Muscle layer of duodenum (tissue), 2 donors: ENCODE measurements around the gene PEX3.

ENCODE experiments used
- H3K27ac ChIP-seq: one replicate; pipeline ENCODE4 v1.7.0; 2013; ENCODE audit warnings: mild to moderate bottlenecking, low read length
- H3K27me3 ChIP-seq: one replicate; pipeline ENCODE4 v1.7.0; 2013; ENCODE audit warnings: low read depth, mild to moderate bottlenecking, control low read depth, low read length
- H3K36me3 ChIP-seq, 2 donors: one replicate each; pipeline ENCODE4 v1.7.0; 2013; ENCODE audit warnings: low read length in 2 of 2, control low read depth in 1 of 2, mild to moderate bottlenecking in 1 of 2; ENCODE audit not compliant: insufficient read depth in 2 of 2, control insufficient read depth in 1 of 2
- H3K4me1 ChIP-seq, 2 donors: one replicate each; pipeline ENCODE4 v1.7.0; 2013; ENCODE audit warnings: low read length in 2 of 2, mild to moderate bottlenecking in 2 of 2, control low read depth in 1 of 2, moderate library complexity in 1 of 2; ENCODE audit not compliant: insufficient read depth in 2 of 2, control insufficient read depth in 1 of 2
- H3K4me3 ChIP-seq, 2 donors: one replicate each; pipeline ENCODE4 v1.7.0; 2013; ENCODE audit warnings: low read length in 2 of 2, low read depth in 1 of 2, mild to moderate bottlenecking in 1 of 2
- H3K9me3 ChIP-seq, 2 donors: one replicate each; pipeline ENCODE4 v1.7.0; 2013; ENCODE audit warnings: low read length in 2 of 2, control low read depth in 1 of 2, mild to moderate bottlenecking in 1 of 2; ENCODE audit not compliant: control insufficient read depth in 1 of 2
- donor health status: healthy.

Gene PEX3

DNA sequence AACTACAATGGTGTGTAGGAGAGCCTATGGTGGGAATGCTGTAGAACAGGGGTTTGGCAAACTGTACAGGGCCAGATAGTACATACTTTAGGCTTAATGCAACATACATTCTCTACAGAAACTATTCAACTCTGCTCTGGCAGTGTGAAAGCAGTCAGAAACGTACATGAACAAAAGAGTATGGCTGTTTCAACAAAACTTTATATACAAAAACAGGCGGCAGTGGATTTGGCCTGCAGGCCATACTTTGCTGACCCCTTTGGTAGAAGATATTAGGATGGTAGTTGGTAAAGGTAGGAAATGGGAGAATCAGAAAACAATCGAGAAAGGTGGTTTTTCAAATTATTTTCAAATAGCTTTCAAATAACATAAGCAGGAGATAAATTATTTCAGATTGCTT is 36.1 kb downstream of the PEX3 start:
- no peak overlapping the region for H3K27ac ChIP-seq
- no peaks in the 10 kb centered on the region for H3K27me3 ChIP-seq

DNA sequence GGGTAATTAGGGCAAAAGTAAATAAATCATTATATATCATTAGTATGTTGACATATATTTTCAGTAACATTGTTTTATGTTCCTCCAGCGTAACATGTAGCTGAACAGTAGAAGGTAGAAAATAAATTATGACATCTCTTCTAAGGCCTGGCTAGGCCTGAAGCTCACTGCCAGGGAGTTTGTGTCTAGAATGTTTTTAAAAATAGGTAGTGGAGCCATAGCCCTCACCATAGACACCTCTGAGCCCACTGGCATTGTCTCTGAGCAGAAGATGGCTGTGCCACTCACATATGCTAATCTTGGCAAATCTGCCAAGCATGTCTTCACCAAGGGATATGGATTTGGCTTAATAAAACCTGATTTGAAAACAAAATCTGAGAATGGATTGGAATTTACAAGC is 39.6 kb downstream of the PEX3 start:
- Histone ChIP-seq H3K27ac (no peak overlapping the region), H3K4me1 (no peaks in the 10 kb centered on the region), H3K4me3 (no peak overlapping the region), H3K27me3 (no peaks in the 10 kb centered on the region), H3K9me3 (no peaks in the 10 kb centered on the region), H3K36me3 (peaks cover 10 to 21% of the 10 kb centered on the region in 2 donors)

More for the DNA sequence above, 36.1 kb downstream of the PEX3 start:
- H3K36me3 ChIP-seq = peaks cover 0 to 3% of the 10 kb centered on the region in 2 donors
- no peaks in the 10 kb centered on the region for H3K9me3 ChIP-seq
- no peaks in the 10 kb centered on the region for H3K4me1 ChIP-seq
- no peak overlapping the region for H3K4me3 ChIP-seq

DNA sequence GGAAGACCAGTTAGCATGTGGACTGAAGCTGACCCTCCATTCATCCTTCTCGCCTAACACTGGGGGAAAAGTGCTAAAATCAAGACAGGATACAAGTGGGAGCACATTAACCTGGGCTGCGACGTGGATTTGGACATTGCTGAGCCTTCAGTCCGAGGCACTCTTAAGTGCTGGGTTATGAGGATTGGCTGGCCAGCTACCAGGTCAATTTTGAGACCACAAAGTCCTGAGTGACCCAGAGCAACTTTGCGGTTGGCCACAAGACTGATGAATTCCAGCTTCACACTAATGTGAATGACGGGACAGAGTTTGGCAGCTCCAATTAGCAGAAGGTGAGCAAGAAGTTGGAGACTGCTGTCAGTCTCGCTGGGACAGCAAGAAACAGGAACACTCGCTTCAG is 40.2 kb downstream of the PEX3 start:
- H3K4me1 ChIP-seq = no peaks in the 10 kb centered on the region
- no peak overlapping the region for H3K4me3 ChIP-seq
- H3K36me3 ChIP-seq = peaks cover 16 to 26% of the 10 kb centered on the region in 2 donors
- no peaks in the 10 kb centered on the region for H3K9me3 ChIP-seq
- no peak overlapping the region for H3K27ac ChIP-seq
- H3K27me3 ChIP-seq = no peaks in the 10 kb centered on the region

DNA sequence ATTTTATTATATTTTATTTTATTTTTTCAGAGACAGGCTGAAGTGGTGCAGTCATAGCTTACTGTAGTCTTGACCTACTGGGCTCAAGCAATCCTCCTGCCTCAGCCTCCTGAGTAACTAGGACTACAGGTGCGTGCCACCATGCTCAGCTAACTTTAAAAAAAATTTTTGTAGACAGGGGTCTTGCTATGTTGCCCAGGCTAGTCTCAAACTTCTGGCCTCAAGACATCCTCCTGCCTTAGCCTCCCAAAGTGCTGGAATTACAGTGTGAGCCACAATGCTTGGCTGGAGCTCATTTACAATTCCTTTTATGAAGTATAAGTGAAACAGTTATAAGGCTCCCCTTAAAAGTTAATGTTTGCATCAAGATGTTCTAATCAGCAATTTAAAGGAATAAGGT is 46.4 kb downstream of the PEX3 start:
- Histone ChIP-seq H3K9me3 (no peaks in the 10 kb centered on the region), H3K27me3 (no peaks in the 10 kb centered on the region), H3K4me1 (no peaks in the 10 kb centered on the region), H3K4me3 (no peak overlapping the region), H3K27ac (no peak overlapping the region), H3K36me3 (peaks cover 40 to 61% of the 10 kb centered on the region in 2 donors)

DNA sequence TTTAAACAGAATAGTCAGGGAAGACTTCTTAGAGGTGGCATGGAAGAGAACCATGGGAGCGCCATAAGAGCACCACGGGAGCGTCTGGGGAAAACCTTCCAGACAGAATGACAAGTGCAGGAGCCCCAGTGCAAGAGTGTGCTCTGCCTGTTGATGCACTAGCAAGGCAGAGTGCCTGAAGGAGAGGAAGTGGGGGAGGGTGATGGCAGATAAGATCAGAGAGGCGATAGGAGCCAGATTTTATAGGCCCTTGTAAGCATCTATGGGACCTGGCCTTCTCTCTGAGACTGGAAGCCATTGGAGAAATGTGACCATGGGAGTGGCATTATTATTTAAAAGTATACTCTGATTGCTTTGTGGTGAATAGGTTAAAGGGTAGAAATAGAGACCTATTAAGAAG is 47.8 kb downstream of the PEX3 start:
- Histone ChIP-seq H3K27ac (no peak overlapping the region), H3K36me3 (peaks cover 44 to 63% of the 10 kb centered on the region in 2 donors), H3K4me1 (no peaks in the 10 kb centered on the region), H3K27me3 (no peaks in the 10 kb centered on the region), H3K4me3 (no peak overlapping the region), H3K9me3 (no peaks in the 10 kb centered on the region)

DNA sequence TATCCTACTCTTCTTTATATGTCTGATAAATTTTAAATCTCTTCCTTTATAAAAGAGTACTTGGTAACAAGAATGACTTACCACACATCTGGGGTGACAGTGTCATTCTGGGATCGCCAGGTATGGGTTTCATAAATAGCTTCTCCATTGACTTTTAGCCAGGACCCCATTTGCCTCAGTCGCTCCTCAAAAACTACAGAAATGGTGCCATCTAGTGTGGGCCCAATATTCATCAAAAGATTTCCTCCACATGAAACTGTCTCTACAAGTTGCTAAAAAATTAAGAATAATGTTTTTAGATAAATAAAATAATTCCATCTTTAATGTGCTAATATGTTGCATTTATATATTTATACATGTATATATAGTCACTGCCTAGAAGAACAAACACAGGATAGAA is 51.2 kb downstream of the PEX3 start:
- no peak overlapping the region for H3K27ac ChIP-seq
- no peaks in the 10 kb centered on the region for H3K9me3 ChIP-seq
- H3K27me3 ChIP-seq = no peaks in the 10 kb centered on the region
- H3K4me3 ChIP-seq = no peak overlapping the region
- H3K36me3 ChIP-seq = peaks cover 43 to 61% of the 10 kb centered on the region in 2 donors
- no peaks in the 10 kb centered on the region for H3K4me1 ChIP-seq

DNA sequence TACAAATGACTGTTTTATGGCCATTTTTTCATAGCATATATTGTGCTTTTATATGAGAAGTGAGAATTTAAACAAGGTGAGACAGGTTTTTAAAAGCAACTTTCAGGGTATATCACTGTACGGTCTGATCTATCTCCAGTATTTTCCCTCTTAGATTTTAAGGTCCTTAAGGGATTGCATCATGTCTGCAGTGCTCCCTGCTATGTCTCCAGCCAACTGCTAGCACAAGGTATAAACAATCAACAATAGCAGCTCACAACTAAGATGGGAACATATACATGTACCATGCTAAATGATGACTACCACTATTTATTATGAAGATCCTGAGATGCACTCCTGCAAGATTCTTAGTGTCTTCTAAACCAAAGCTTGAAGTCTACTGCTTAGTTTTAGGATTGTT is 53.8 kb downstream of the PEX3 start:
- no peak overlapping the region for H3K27ac ChIP-seq
- H3K36me3 ChIP-seq = peaks cover 45 to 46% of the 10 kb centered on the region in 2 donors
- H3K9me3 ChIP-seq = no peaks in the 10 kb centered on the region
- no peak overlapping the region for H3K4me3 ChIP-seq
- peaks cover 0 to under 1% of the 10 kb centered on the region in 2 donors for H3K4me1 ChIP-seq
- H3K27me3 ChIP-seq = no peaks in the 10 kb centered on the region

DNA sequence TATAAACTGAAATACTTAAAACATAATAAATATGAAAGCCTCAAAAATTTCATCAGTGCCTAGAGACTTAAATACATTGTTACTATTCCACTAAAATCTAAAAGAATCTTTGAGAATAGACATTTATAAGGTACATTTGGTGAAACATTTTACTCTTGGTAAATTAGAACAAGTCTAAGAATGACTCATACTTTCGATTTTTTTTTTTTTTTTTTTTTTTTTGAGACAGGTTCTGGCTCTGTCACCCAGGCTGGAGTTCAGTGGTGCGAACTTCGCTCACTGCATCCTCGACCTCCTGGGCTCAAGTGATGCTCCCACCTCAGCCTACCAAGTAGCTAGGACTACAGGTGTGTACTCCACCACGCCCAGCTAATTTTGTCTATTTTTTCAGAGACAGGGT is 54.5 kb downstream of the PEX3 start:
- Histone ChIP-seq H3K36me3 (peaks cover 37 to 39% of the 10 kb centered on the region in 2 donors), H3K4me1 (peaks cover 0 to 8% of the 10 kb centered on the region in 2 donors), H3K27me3 (no peaks in the 10 kb centered on the region), H3K4me3 (no peak overlapping the region), H3K27ac (no peak overlapping the region), H3K9me3 (no peaks in the 10 kb centered on the region)

DNA sequence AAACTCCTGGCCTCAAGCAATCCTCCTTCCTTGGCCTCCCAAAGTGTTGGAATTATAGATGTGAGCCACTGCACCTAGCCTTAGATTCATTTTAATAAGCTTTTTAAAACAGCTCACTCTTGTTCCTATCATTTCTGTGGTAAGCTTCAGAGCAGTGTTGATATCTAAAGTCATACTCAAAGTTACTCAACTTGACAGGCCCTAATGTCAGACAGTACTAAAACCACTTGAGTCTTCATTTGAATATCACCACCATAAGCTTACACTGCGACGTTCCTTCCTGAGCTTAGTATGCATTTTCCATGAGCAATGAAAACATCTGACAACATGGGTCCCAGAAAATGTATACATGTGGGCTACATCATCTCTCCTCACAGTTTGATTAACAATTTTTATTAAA is 54.9 kb downstream of the PEX3 start:
- Histone ChIP-seq H3K9me3 (no peaks in the 10 kb centered on the region), H3K36me3 (peaks cover 33 to 34% of the 10 kb centered on the region in 2 donors), H3K27me3 (no peaks in the 10 kb centered on the region), H3K4me3 (no peak overlapping the region), H3K4me1 (peaks cover 0 to 12% of the 10 kb centered on the region in 2 donors), H3K27ac (no peak overlapping the region)

DNA sequence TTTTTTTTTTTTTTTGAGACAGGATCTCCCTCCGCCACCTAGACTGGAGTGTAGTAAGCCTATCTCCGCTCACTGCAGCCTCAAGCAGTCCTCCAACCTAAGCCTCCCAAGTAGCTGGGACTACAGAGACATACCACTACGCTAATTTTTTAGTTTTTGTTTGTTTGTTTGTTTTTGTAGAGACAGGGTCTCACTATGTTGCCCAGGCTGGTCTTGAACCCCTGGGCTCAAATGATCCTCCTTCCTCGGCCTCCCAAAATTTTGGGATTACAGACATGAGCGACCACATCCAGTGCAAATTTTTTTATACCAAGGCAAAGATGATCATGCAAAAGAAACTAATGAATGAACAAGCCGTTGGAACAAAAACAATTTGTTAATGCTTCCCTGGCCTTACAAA is 55.6 kb downstream of the PEX3 start:
- H3K4me1 ChIP-seq = peaks cover 0 to 14% of the 10 kb centered on the region in 2 donors
- H3K9me3 ChIP-seq = no peaks in the 10 kb centered on the region
- H3K27ac ChIP-seq = no peak overlapping the region
- peaks cover 30 to 31% of the 10 kb centered on the region in 2 donors for H3K36me3 ChIP-seq
- no peaks in the 10 kb centered on the region for H3K27me3 ChIP-seq
- H3K4me3 ChIP-seq = no peak overlapping the region

DNA sequence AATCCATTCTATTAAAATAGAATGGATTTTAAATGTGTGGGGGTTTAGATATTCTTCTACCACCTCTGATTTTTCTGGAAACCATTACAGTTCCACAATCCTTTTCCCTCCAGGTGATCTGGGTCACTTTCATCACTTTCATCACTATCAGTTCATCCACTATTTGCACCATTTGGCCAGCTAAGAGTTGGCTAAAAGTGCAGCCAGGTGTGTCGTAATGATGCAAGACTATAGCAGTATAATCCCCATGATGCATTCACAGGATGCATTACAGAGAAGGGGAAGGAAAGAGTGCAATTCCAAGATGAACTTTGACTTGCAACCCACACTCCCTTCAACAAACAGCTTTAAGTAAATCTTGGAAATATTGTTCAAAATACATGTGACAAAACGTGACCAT is 56.0 kb downstream of the PEX3 start:
- H3K9me3 ChIP-seq = no peaks in the 10 kb centered on the region
- no peaks in the 10 kb centered on the region for H3K27me3 ChIP-seq
- no peak overlapping the region for H3K4me3 ChIP-seq
- H3K36me3 ChIP-seq = peaks cover 26 to 27% of the 10 kb centered on the region in 2 donors
- no peak overlapping the region for H3K27ac ChIP-seq
- peaks cover 0 to 14% of the 10 kb centered on the region in 2 donors for H3K4me1 ChIP-seq

DNA sequence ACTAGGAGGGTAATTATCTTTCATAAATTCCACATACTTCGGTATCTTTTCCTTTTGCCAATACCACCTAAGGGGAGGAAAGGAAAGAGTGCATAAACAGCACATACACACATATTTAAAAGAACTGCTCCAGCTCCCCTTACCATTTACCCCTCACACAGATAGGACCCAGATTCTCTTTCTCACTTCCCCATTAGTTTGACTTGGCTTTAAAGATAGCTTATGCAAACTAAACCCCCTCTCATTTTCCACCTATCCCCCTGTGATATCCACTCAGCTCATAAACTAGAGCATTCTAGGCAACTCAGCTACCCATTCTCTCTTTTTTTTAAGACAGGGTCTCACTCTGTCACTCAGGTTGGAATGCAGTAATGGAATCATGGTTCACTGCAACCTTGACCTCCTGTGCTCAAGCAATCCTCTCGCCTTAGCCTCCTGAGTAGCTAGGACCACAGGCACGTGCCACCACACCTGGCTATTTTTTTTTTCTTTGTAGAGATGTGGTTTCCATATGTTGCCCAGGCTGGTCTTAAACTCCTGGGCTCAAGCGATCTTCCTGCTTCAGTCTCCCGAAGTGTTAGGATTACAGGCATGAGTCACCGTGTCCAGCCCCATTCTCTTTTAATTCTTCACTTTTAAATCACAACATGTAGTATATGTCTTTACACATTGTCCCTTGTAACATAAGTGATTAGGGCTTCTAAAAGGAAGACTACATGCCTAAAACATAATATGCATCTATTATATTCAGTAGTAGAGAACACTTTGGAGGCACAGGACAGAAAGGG is 56.9 kb downstream of the PEX3 start:
- H3K4me1 ChIP-seq = peaks cover 0 to 21% of the 10 kb centered on the region in 2 donors
- H3K27ac ChIP-seq = no peak overlapping the region
- H3K36me3 ChIP-seq = peaks cover 24 to 25% of the 10 kb centered on the region in 2 donors
- no peaks in the 10 kb centered on the region for H3K9me3 ChIP-seq
- no peak overlapping the region for H3K4me3 ChIP-seq
- H3K27me3 ChIP-seq = no peaks in the 10 kb centered on the region
